ENCODE results near the gene SCGB1C1.

GRCh38 chr11:210122-210802 is 17.4 kb downstream of the SCGB1C1 start:
- TF ChIP-seq CTCF (IDR thresholded peaks at IDR 0.05; ENCODE audit: low read depth, low read length, missing input control) = no peak
- no peak for TF ChIP-seq MAX (IDR thresholded peaks at IDR 0.05)
- no peak for TF ChIP-seq JUND (IDR thresholded peaks at IDR 0.05)
